Measurements from ENCODE around the gene TXNRD2. TPM values are rescaled to one million over a fixed set of nuclear protein-coding genes. Genes with fewer than 3 reads are reported as not detected.

Gene TXNRD2
- total and polyA plus RNA-seq, 2 experiments from 2014 or later, result 11.2 to 12.4 TPM

DNA sequence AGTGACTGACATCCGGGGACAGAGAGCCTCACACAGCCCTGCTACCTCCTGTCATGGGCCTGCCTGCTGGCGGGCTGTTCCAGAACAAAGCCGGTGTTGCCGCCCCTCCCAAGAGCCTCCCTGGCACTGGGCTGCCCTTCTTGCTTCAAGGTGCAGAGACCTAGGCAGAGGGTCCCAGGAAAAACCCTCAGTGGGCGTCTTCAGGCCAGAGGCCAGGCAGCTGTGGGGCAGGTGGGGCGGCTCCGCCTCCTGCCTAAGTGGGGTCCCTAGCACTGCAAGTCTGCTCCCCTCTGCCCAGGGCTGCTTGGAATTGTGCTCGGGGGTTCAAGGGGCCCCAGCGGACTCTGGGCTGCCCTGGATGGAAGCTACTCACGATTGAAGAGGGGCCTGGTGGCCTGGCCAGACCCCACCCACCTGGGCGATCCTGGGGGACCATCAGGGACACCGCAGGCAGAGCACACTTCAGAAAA, 66.5 kb downstream of the TXNRD2 start:
- Histone ChIP-seq H3K79me2 (replicated peaks; ENCODE audit: insufficient read depth) (no peaks in the 10 kb centered on the region), H3K27ac (ENCODE audit: low read depth) (no peak overlapping the region; the same call in 1 of the 2 replicates), H3K36me3 (ENCODE audit: insufficient read depth) (no peaks in the 10 kb centered on the region), H4K20me1 (replicated peaks; ENCODE audit: insufficient read depth) (no peaks in the 10 kb centered on the region), H3K27me3 (ENCODE audit: insufficient read depth) (no peaks in the 10 kb centered on the region), H3K9me2 (ENCODE audit: insufficient read depth) (no peaks in the 10 kb centered on the region), H3F3A (replicated peaks; ENCODE audit: low read depth) (no peaks in the 10 kb centered on the region), H3K4me2 (no peak overlapping the region), H2AFZ (no peak overlapping the region), H3K4me3 (no peak overlapping the region), H3K4me1 (ENCODE audit: insufficient read depth) (no peaks in the 10 kb centered on the region)
- H3K4me1 Mint-ChIP-seq, result peaks cover 9% of the 10 kb centered on the region
- peaks cover 10% of the 10 kb centered on the region for H3K27me3 Mint-ChIP-seq (ENCODE audit: insufficient read depth, low read depth, poor library complexity)
- ATAC-seq (no peak), DNase-seq (ENCODE audit: low spot score) (no peak)
- H3K9me3 Mint-ChIP-seq, result no peaks in the 10 kb centered on the region
- no peaks in the 10 kb centered on the region for H3K36me3 Mint-ChIP-seq (ENCODE audit: low read depth)
- no peak overlapping the region for H3K27ac Mint-ChIP-seq
- no peak overlapping the region for H3K4me3 Mint-ChIP-seq
- no peak for TF ChIP-seq POLR2AphosphoS5 (IDR thresholded peaks at IDR 0.05; ENCODE audit: low read depth)
- TF ChIP-seq CTCF (conservative IDR thresholded peaks at IDR 0.05; ENCODE audit: low read depth in 2 of 2), result no peak
- TF ChIP-seq ZNF331 (CRISPR knock-in tag; IDR thresholded peaks at IDR 0.05; ENCODE audit: low read depth), result no peak
- TF ChIP-seq NANOG (IDR thresholded peaks at IDR 0.05; ENCODE audit: borderline replicate concordance), result no peak
- no peak for TF ChIP-seq EZH2phosphoT487 (IDR thresholded peaks at IDR 0.05; ENCODE audit: unreplicated experiment)
- TF ChIP-seq, protein P1, sequence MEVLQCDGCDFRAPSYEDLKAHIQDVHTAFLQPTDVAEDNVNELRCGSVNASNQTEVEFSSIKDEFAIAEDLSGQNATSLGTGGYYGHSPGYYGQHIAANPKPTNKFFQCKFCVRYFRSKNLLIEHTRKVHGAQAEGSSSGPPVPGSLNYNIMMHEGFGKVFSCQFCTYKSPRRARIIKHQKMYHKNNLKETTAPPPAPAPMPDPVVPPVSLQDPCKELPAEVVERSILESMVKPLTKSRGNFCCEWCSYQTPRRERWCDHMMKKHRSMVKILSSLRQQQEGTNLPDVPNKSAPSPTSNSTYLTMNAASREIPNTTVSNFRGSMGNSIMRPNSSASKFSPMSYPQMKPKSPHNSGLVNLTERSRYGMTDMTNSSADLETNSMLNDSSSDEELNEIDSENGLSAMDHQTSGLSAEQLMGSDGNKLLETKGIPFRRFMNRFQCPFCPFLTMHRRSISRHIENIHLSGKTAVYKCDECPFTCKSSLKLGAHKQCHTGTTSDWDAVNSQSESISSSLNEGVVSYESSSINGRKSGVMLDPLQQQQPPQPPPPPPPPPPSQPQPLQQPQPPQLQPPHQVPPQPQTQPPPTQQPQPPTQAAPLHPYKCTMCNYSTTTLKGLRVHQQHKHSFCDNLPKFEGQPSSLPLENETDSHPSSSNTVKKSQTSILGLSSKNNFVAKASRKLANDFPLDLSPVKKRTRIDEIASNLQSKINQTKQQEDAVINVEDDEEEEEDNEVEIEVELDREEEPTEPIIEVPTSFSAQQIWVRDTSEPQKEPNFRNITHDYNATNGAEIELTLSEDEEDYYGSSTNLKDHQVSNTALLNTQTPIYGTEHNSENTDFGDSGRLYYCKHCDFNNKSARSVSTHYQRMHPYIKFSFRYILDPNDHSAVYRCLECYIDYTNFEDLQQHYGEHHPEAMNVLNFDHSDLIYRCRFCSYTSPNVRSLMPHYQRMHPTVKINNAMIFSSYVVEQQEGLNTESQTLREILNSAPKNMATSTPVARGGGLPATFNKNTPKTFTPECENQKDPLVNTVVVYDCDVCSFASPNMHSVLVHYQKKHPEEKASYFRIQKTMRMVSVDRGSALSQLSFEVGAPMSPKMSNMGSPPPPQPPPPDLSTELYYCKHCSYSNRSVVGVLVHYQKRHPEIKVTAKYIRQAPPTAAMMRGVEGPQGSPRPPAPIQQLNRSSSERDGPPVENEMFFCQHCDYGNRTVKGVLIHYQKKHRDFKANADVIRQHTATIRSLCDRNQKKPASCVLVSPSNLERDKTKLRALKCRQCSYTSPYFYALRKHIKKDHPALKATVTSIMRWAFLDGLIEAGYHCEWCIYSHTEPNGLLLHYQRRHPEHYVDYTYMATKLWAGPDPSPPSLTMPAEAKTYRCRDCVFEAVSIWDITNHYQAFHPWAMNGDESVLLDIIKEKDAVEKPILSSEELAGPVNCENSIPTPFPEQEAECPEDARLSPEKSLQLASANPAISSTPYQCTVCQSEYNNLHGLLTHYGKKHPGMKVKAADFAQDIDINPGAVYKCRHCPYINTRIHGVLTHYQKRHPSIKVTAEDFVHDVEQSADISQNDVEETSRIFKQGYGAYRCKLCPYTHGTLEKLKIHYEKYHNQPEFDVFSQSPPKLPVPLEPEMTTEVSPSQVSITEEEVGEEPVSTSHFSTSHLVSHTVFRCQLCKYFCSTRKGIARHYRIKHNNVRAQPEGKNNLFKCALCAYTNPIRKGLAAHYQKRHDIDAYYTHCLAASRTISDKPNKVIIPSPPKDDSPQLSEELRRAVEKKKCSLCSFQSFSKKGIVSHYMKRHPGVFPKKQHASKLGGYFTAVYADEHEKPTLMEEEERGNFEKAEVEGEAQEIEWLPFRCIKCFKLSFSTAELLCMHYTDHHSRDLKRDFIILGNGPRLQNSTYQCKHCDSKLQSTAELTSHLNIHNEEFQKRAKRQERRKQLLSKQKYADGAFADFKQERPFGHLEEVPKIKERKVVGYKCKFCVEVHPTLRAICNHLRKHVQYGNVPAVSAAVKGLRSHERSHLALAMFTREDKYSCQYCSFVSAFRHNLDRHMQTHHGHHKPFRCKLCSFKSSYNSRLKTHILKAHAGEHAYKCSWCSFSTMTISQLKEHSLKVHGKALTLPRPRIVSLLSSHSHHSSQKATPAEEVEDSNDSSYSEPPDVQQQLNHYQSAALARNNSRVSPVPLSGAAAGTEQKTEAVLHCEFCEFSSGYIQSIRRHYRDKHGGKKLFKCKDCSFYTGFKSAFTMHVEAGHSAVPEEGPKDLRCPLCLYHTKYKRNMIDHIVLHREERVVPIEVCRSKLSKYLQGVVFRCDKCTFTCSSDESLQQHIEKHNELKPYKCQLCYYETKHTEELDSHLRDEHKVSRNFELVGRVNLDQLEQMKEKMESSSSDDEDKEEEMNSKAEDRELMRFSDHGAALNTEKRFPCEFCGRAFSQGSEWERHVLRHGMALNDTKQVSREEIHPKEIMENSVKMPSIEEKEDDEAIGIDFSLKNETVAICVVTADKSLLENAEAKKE (CRISPR knock-in tag; IDR thresholded peaks at IDR 0.05), result no peak
- no peak for TF ChIP-seq STAT1 (IDR thresholded peaks at IDR 0.05; ENCODE audit: unreplicated experiment)
- TF ChIP-seq REST (IDR thresholded peaks at IDR 0.05; ENCODE audit: unreplicated experiment), result no peak
- no peak for TF ChIP-seq ZNF114 (CRISPR knock-in tag; IDR thresholded peaks at IDR 0.05)
- TF ChIP-seq, protein P2, sequence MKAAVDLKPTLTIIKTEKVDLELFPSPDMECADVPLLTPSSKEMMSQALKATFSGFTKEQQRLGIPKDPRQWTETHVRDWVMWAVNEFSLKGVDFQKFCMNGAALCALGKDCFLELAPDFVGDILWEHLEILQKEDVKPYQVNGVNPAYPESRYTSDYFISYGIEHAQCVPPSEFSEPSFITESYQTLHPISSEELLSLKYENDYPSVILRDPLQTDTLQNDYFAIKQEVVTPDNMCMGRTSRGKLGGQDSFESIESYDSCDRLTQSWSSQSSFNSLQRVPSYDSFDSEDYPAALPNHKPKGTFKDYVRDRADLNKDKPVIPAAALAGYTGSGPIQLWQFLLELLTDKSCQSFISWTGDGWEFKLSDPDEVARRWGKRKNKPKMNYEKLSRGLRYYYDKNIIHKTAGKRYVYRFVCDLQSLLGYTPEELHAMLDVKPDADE (IDR thresholded peaks at IDR 0.05), result no peak
- TF ChIP-seq EZH2 (IDR thresholded peaks at IDR 0.05; ENCODE audit: low read depth, unreplicated experiment), result no peak
- TF ChIP-seq JUNB (IDR thresholded peaks at IDR 0.05; ENCODE audit: unreplicated experiment), result no peak
- no peak for TF ChIP-seq CREB1 (CRISPR knock-in tag; IDR thresholded peaks at IDR 0.05; ENCODE audit: low read depth)
